Measurements from ENCODE around the gene LYRM4.

LYRM4 gene

DNA sequence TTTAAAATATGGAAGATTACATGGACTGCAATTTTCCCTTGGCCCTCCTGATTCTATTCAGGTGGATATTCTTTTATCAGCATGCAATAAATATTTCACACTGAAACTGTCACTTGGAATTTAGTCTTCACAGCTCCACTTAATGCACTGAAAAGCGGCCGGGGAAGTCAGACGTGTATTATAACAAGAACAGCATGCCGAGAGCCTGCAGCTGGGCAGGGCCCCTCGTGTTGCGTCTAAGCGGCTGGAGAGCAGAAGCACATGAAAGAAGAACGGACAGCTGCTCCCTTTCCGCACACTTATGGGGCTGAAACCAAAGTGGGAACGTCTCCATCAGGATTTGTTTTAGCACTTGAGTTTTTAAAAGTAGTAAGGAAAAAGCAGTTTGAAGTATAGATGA is 57.2 kb downstream of the LYRM4 start:
- DNase-seq, result no peak

DNA sequence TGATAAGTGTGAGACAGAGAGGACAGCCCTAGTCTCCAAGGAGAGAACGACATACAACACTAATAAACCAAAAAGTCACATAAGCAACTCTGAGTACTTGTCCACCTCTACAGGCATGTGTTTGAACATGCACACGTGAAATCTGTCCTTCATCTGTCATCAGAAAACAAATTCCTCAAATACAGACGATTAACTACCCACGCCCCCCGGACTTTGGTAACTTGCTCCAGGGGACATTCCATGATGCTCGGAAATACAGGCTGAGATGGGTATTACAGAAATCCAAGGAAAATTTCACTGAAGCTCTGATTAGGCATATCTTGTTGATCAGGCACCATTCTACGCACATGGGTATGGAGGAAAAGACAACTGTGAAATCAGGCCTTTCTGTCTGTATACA is 57.8 kb downstream of the LYRM4 start:
- DNase-seq, result no peak

DNA sequence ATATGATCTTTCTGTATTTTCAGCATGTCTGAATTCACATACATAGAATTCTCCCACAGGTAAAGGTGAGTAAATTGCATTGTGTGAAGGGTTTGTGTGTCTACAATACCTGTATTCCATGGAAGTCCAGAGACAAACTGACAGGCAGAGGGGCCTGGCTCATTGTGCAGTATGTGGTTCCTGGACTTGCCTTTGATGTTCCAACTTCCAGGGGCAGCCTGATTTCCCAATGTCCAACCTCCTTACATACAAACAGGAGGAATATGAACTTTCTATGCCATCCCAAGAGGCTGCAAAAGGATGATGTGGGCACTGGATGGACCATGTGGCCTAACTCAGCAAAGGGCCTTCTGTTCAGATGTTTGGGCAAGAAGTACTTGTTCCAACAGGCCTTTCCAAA is 58.5 kb downstream of the LYRM4 start:
- DNase-seq, result no peak

DNA sequence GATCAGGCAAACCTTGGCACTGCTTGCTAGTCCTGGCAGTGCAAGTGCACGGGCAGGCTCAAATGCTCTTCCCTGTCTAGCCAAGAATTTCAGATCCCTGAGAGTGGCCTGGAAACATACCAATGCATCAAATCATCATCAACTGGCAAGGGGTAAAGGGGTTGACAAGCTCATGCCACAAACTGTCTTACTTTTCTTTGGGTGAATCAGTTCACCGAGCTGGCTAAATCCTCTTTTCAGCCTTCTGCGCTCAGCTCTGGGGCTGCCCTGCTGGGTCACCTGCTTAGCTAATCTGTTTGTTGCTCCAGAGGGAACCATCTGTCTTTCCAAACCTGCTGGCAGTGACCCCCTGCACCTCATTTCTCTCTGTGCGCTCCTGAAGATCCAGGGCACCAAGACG is 59.5 kb downstream of the LYRM4 start:
- DNase-seq, result no peak

DNA sequence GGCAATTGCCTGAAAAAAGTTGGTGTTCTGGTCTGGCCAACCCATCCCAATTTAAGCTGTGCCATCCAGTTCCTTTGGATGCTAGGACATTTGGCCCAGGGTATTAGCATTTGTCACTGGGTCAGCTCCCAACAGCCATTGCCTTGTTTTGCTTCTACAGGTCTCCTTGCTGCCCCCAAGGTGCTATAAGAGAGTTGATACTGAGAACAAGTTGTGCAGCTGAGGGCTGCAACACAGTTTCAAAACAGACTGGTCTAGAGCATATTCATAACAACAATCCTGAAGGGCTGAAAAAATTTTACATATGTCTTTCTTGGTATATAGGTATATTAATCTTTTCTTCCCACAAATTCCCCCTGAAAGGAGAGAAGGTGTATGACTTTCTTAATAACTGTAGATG is 61.0 kb downstream of the LYRM4 start:
- no peak for DNase-seq

DNA sequence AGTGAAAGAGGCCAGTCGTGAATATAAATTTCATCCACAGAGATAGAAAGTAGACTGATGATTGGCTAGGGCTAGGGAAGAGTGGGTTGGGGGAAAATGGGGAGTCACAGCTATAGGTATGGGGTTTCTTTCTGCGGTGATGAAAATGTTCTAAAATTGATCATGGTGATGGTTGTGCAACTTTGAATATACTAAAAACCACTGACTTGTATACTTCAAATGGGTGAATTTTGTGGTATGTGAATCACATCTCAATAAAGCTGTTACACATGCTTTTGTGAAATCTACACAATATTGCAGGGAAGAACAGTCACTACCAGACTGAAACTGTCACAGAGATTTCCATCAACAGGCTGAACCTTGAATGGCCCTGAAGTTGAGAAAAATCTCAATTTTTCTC is 61.5 kb downstream of the LYRM4 start:
- DNase-seq, result no peak

DNA sequence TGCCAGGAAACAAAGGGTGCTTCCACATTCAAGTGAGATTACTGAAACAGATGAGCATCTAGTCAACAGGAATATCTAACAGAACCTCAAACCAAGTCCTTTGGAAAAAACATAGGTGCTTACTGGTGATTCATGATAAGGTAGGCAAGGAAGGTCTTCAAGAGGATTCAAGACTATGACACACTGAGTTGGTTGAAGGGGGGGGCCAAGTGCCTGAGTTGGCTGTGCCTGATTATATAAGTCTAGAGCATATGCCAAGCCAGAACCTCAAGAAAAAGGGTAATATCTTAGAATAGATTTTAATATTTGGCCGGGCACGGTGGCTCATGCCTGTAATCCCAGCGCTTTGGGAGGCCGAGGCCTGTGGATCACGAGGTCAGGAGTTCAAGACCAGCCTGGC is 63.7 kb downstream of the LYRM4 start:
- DNase-seq, result no peak

DNA sequence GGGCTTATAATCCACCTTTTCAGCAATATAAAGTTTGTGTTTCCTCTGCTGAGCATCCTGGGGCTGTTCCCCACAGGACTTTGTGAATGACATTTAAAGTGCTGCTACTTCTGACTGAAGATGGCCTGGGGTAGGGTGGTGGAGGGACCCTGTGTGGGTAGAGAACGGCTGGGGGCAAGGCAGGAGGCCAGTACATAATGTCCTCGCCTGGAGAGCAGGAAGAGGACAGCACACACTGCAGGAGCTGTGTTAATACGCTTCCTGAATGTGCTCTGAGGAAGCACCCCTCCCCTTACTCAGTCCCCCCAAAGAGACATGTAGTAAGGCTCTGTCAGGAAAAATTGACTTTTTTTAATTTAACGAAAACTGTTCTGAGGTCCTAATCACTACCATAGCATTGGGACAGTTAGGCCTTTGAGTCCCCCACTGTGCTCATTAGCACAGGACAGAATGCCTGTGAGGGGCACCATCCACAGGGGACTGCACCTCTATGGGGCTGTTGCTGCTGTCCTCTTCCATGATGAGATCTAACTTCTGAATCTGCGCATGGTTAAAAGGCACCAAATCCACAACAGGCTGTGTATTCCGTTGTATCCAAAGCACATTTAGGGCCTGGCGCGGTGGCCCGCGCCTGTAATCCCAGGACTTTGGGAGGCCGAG is 68.5 kb downstream of the LYRM4 start:
- DNase-seq, result no peak

DNA sequence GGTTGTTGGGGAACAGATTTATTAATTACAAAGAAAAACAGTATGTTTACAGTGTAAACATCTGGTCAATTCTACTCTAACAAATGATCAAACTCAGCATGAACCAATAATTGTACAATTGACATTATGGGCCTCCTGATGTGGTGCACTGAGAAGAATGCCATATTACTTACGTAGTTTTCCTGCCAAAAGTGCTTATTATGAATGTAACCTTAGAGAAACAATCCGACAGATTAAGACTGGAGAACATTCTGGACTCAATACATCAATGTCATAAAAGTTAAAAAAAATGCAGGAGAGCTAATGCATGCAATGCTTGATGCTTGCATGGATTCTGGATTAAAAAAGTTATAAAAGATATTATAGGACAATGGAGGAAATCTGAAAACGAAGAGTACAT is 69.0 kb downstream of the LYRM4 start:
- DNase-seq, result no peak

DNA sequence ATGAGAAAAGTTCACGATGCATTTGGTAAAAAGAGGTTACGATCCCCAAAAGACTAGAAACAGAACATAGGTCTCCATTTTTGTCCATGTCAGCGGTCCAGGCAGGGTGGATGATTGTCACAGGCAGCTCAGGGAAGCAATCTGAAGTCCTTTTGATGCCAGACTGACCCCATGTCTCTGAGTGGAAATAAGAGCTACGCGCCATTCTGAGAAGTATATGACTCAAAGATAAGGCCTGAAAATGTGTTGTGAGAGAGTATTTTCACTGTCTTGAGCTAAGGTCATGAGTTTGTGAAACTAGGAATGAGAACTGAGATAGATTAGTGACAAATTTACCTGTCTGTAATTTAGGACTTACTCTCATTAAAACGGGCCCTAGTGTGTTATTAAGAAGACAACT is 69.5 kb downstream of the LYRM4 start:
- DNase-seq, result no peak

DNA sequence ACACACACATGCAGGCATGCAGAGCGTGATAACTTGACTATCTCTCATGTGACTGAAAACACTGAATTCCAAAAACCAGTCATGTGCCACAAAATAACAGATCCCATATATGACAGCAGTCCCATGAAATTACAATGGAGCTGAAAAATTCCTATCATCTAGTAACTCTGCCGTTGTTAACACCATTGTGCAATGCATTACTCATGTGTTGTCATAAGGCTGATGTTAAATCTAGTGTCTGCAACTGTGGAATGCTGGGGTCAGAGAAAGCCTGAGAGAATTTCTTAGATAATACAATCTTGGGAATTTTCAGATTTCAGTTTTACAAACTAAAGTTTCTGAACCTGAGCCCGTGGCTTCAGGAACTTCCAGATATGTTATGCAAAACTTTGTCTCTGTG is 70.2 kb downstream of the LYRM4 start:
- DNase-seq, result no peak

DNA sequence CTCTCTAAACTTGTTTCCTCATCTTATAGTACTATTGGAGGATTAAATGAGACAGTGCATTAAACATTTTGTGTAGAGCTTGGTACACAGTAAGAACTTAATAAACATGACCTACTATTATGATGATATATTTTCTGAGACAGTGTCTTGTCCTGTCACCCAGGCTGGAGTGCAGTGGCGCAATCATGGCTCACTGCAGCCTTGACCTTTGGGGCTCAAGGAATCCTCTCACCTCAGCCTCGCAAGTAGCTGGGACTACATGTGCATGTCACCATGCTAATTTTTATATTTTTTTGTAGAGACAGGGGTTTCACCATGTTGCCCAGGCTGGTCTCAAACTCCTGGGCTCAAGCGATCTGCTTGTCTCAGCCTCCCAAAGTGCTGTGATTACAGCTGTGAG is 72.1 kb downstream of the LYRM4 start:
- DNase-seq, result no peak

DNA sequence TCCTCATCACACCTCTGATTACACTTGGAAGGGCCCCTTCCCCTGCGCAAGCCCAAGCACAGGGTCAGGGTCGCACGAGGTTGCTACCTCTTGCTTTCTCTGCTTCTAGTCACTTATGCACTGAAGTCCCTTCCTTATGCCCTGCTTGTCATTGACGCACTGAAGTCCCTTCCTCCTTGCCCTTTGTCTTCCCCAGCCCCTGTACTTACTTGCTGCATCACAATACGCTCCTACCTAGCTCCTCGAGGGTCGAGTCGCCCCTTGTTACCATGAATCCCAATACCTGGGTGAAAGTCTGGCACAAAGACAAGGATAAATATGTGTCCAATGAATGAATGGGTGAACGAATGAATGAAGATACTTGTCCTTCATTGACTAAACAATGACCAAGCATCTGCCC is 75.9 kb downstream of the LYRM4 start:
- no peak for DNase-seq

DNA sequence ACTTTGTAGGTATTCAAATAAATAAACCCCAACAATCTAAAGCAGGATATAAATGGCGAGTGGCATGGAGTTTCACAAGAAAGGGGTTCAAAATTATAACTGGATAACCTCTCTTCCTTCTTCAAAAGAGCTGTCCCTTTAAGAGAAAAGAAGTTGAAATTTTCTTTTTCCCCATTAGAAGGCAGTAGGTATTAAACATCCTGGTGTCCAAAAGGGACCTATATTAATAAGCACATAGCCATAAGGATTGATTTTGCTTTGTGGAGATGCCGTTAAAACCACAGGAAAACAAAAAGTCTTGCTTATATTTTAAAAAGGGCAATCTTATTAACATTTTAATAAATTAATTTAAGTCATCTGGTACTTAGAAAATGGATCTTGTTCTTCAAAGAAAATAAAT is 76.5 kb downstream of the LYRM4 start:
- DNase-seq, result no peak

DNA sequence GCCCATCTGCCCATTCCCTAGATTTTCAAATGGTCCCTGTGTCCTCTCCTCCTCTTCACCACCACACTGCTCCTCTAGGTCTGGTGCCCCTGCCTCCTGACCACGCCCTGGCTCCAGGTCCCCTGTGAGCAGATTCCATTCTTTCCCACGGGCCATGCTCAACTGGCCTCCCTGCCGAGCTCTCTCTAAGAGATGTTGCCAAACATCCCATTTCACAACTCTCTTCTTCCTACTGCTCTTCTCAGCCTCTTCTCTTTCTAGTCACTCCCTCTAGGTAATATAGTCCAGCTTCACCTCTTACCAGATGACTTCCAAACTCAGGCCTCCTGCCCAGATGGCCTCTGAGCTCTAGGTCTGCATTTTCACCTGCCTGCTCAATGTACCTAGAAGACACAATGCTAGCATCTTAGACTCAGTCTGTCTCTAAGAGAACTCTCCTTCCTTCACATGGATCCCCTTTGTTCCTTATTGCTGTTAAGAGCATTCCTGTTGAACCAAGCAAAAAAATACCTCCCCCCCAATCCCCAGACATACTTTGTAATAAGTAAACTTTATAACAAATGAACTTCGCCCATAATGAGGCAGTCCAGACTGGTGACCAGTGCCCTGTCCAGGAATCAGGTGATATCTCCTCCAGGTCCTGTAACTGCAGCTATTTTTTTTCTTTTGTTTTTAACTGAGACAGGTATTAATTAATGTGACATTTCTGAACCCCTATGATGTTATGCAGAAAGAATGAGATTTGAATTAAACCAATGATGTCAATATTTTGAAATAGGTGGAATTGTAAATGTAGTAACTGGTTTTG is 79.0 kb downstream of the LYRM4 start:
- no peak for DNase-seq

DNA sequence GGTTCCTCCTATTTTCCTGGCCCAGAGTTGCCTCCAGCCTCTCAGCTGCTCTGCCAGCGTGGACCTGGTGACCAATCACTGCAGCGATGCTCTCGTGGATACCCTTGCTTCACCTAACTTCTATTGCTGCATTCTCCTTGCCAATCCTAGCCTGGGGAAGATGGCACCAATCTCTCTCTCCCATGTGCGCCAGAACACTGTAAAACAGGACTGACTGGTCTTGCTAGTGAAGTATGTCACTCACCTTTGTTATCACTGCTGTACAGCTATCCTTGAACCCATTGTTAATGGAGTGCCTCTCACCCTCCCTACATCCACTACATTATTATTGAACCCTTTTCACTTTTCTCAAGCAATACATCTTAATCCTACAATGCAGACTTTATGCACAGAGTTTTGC is 80.1 kb downstream of the LYRM4 start:
- DNase-seq, result peak; percentile 67

DNA sequence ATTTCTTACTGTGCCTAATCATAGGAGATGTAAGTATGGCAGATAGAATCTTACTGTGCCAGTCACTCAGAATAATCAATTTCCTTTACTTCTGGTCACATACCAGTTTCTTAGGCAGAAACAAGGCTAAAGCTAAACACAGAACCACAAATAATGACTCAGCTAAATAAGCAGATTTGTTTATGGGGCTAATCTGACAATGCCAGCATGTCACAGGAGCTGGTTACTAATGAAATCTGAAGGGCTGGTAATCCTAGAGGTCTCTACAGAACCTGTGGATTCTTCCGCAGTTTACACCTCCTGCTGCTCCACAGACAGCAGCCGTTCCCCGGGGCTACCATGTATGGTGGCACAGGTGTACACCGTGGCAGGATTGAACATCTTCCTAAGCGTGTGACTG is 80.8 kb downstream of the LYRM4 start:
- DNase-seq, result no peak

DNA sequence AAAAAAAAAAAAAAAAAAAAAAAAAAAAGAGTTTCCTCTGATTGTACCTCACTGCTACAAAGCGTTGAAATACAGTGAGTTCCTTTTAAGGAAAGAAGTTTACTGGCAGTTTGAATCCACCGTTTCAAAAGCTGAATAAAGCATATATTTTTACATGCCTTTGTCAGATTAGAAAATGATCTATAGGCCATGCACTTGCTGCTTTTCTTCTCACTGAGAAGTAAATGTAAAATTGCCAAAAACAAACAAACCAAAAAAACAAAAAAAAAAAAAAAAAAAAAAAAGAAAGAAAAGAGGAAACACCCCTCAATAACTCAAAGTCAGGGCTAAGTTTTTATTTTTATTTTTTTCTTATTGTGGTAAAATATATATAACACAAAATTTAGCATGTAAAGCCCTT is 81.9 kb downstream of the LYRM4 start:
- DNase-seq, result no peak

DNA sequence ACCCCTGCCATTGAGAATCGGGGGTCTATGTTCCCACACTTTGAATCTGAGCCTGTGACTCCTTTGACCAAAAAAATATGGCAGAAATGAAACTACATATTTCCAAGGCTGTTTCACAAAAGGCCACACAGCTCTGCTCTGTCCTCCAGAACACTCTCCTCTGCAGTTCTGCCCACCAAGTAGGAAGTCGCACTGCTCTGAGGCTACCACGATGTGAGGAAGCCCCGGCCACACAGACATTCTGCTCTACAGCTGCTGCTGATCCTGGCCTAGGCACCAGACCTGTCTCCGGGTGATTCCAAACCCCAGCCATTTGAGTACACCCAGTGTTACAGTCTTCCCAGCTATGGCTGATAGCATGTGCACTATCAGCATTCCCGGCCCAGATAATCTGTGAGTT is 85.1 kb downstream of the LYRM4 start:
- DNase-seq, result no peak

DNA sequence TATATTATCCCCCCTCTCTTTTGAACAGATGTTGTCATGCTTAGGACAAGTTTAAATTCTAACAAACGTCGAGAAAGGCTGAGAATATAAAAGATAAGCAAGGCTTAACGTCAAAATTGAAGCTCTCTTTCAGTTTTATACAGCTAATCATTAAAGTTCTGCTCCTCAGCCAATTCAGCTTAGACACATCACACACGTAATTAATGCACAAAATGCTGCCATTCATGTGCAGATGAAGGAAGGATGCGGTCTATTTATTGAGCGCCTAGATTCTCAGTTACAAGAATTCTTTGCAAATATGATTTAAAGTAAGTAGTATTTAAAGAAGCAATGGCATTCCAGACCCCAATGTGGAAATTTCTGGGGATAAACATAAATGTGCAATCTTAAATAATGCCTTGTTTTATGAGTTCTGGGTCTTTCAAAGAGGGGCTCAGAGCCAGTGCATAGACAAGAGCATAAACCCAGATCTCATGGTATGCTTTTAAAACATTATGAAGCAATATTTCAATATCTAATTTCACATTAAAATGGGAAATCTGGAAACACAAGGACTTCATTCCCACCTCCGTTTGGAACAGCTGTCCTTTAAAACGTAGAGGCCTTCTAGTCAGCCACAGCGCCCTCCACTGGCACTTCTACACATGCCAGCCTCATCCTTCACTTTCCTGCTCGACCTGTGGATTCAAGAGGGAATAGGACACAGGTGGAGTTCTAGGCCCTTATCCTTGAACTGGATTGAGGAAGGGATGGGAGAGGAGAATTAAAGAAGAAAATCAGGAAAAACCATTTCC is 85.8 kb downstream of the LYRM4 start:
- no peak for DNase-seq

DNA sequence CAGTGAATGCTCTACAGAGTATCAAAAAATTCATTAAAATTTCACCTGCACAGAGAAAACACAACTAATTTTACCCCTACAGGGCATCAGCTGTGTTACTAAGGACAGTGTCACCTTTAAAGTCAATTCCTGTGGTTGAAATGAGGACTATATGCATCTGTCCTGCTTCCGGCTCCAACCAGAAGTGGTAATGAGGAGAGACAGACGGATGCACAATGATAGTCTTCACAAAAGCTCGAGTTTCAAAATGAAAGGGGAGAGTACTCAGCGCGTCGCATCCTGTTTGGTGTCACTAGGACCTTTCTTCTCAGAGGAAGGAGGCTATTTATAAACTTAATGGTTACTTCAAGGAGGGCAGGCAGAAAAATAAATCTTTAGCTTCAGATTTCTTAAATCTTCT is 86.5 kb downstream of the LYRM4 start:
- DNase-seq, result no peak

DNA sequence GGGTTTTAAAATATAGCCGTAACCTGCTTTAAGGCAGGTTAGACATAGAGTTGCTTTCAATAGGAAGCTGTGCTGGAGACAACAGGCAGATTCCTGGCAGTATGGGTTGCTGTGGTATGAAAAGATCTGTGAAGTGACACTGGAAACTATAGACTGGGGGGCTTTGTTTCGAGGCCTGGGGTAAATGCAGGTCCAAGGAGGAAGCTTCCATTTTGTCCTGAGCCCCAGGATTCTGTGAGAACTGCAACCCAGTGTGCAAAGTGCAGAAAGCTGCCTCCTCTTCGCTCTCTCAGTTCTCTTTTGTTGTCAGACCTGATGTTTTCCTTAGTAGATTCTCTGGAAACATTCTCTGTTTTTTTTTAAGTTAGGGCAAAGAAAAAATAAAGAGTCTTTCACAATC is 86.9 kb downstream of the LYRM4 start:
- no peak for DNase-seq

DNA sequence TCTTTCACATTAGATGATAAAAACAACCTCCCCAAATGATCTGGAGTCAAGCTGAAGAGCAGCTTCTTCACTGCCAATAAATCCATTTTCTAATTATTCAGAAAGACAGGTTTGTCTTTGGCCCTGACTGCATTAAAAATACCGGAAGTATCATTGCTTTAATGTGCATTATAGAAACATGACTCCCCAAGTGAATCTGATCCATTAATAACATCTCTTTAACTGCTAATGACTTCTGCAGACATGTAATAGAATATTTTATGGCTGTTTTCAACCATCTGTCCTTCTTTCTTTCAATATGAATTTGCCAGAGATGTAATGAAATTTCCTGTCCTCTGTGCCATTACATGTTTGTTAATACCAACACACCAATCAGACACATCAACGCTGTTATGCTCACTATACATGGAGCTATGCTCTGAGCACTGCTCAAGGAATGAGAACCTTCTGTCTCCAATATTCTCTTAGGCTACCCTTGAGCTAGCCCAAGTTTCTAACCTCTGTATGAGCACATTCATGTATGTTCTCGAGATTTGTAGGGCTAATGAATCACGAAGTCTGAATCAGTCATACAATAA is 87.8 kb downstream of the LYRM4 start:
- no peak for DNase-seq
